GM23338 (cell line): Measurements from ENCODE around the gene ATP13A1. TPM values are rescaled to one million over a fixed set of nuclear protein-coding genes. Genes with fewer than 3 reads are reported as not detected.
"Not testable (repeated sequence)": the region's sequence is repeated elsewhere in the genome, so short reads cannot be mapped to it uniquely, and the experiment has no call there.

Experiments
- ATAC-seq: fragments of 200-7000 bp; cut with Tn5 transposase; 3 replicates; pipeline ENCODE4 v1.9.1; 2020
- DNase-seq: peaks from one replicate; pipeline ENCODE4 v3.0.0-alpha.2; 2015; ENCODE audit warnings: low spot score
- H2AFZ ChIP-seq: fragments of 200-600 bp; sonication (generic); 2 replicates; pipeline ENCODE4 v1.8.0; 2016; ENCODE audit warnings: antibody characterized with exemption, mild to moderate bottlenecking, moderate library complexity
- H3F3A ChIP-seq: fragments of 200-600 bp; sonication (generic); replicated peaks from 2 replicates; pipeline ENCODE4 v1.8.0; 2017; ENCODE audit warnings: antibody characterized with exemption, mixed run types, low read depth
- H3K27ac ChIP-seq: fragments of 200-600 bp; sonication (generic); 2 replicates; pipeline ENCODE4 v1.6.1; 2016; ENCODE audit warnings: low read depth
- H3K27me3 ChIP-seq: fragments of 200-600 bp; sonication (generic); 2 replicates; pipeline ENCODE4 v1.8.0; 2016; ENCODE audit warnings: mild to moderate bottlenecking, mixed run types, moderate library complexity; ENCODE audit not compliant: insufficient read depth
- H3K36me3 ChIP-seq: fragments of 200-600 bp; sonication (generic); 2 replicates; pipeline ENCODE4 v1.8.0; 2016; ENCODE audit warnings: mild to moderate bottlenecking; ENCODE audit not compliant: insufficient read depth
- H3K4me1 ChIP-seq: fragments of 200-600 bp; sonication (generic); 2 replicates; pipeline ENCODE4 v1.8.0; 2016; ENCODE audit warnings: mild to moderate bottlenecking, moderate library complexity; ENCODE audit not compliant: insufficient read depth
- H3K4me2 ChIP-seq: fragments of 200-600 bp; sonication (generic); 2 replicates; pipeline ENCODE4 v1.7.1; 2017; ENCODE audit warnings: mixed run types
- H3K4me3 ChIP-seq: fragments of 200-600 bp; sonication (generic); 2 replicates; pipeline ENCODE4 v1.6.1; 2016; ENCODE audit warnings: mixed run types
- H3K79me2 ChIP-seq: fragments of 200-600 bp; sonication (generic); replicated peaks from 2 replicates; pipeline ENCODE4 v1.8.0; 2017; ENCODE audit warnings: mild to moderate bottlenecking; ENCODE audit not compliant: insufficient read depth
- H3K9me2 ChIP-seq: fragments of 200-600 bp; sonication (generic); 2 replicates; pipeline ENCODE4 v1.8.0; 2017; ENCODE audit not compliant: insufficient read depth
- H4K20me1 ChIP-seq: fragments of 200-600 bp; sonication (generic); replicated peaks from 2 replicates; pipeline ENCODE4 v1.8.0; 2017; ENCODE audit warnings: mild to moderate bottlenecking; ENCODE audit not compliant: insufficient read depth
- H3K27ac Mint-ChIP-seq: 2 replicates; pipeline ENCODE4 v1.8.0; 2020; ENCODE audit warnings: inconsistent platforms, mild to moderate bottlenecking, moderate library complexity, mixed read lengths
- H3K27me3 Mint-ChIP-seq: 3 replicates; pipeline ENCODE4 v1.8.0; 2022; ENCODE audit warnings: low read depth, mild to moderate bottlenecking, moderate library complexity, mixed read lengths, inconsistent platforms; ENCODE audit not compliant: insufficient read depth, poor library complexity
- H3K36me3 Mint-ChIP-seq: 3 replicates; pipeline ENCODE4 v1.8.0; 2021; ENCODE audit warnings: low read depth, mild to moderate bottlenecking, inconsistent platforms, moderate library complexity, mixed read lengths
- H3K4me1 Mint-ChIP-seq: 3 replicates; pipeline ENCODE4 v1.8.0; 2020; ENCODE audit warnings: mild to moderate bottlenecking, inconsistent platforms, mixed read lengths
- H3K4me3 Mint-ChIP-seq: 3 replicates; pipeline ENCODE4 v1.8.0; 2021; ENCODE audit warnings: moderate library complexity, mild to moderate bottlenecking, inconsistent platforms, mixed read lengths
- H3K9me3 Mint-ChIP-seq: 3 replicates; pipeline ENCODE4 v1.8.0; 2020; ENCODE audit warnings: moderate library complexity, mild to moderate bottlenecking, inconsistent platforms, mixed read lengths
- JUNB ChIP-seq: IDR thresholded peaks from one replicate; pipeline ENCODE4 v1.6.1; 2016; ENCODE audit warnings: antibody characterized with exemption; ENCODE audit not compliant: unreplicated experiment
- polyA plus RNA-seq: library from polyadenylated mRNA; unstranded; fragments of >200 nt; fragmentation: Nextera tagmentation; extraction: Ambion mirVana; gene quantifications from 2 replicates; pipeline ENCODE4 v1.2.1, GENCODE V29; 2016
- total RNA-seq: library from RNA; depleted of rRNA; stranded (reverse); fragments of >200 nt; shearing (Covaris generic); gene quantifications from 2 replicates; pipeline ENCODE4 v1.2.3, GENCODE V29; 2014
- TF ChIP-seq, protein P1 (sequence below): fragments of 250-450 bp; sonication (Bioruptor Pico); IDR thresholded peaks from 2 replicates; pipeline ENCODE4 v1.5.0; 2020; ENCODE audit warnings: mild to moderate bottlenecking, moderate library complexity
- TF ChIP-seq, protein P2 (sequence below), 2 experiments: fragments of 200-600 bp in 1 of 2; sonication (generic) in 1 of 2; conservative IDR thresholded peaks; 2 replicates each; pipeline versions ENCODE4 v1.5.1 to v1.6.1; 2016 to 2017; ENCODE audit warnings: antibody characterized with exemption in 2 of 2, low read depth in 2 of 2, mild to moderate bottlenecking in 2 of 2, moderate library complexity in 1 of 2
- TF ChIP-seq, protein P3 (sequence below): IDR thresholded peaks from one replicate; pipeline ENCODE4 v1.6.1; 2018; ENCODE audit warnings: antibody characterized with exemption; ENCODE audit not compliant: unreplicated experiment

Gene ATP13A1
- total and polyA plus RNA-seq, 2 experiments from 2014 or later: 38.1 to 307 TPM

DNA sequence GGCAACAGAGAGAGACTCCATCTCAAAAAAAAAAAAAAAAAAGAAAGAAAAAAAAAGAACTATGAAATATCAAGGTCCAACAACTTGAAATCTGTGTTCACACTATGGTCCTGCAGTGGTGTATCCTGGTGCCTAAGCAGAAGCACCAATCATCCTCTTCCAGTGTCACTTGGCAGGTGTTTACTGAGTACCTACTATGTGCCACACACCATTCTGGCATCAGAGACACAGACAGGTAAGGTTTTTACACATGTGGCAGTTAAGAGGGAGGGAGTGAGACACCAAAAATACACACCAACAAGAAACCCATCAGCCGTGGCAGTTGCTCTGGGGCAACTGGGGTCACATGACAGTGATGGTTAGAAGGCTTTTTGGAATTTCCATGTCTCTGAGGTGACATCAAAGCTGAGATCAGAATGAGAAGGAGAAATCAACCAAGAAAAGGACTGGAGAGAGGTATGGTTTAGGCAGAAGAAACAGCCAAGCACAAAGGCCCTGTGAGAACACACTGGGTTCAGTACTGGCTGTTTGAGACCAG is 62.6 kb downstream of the ATP13A1 start (continued):
- TF ChIP-seq, protein P1, sequence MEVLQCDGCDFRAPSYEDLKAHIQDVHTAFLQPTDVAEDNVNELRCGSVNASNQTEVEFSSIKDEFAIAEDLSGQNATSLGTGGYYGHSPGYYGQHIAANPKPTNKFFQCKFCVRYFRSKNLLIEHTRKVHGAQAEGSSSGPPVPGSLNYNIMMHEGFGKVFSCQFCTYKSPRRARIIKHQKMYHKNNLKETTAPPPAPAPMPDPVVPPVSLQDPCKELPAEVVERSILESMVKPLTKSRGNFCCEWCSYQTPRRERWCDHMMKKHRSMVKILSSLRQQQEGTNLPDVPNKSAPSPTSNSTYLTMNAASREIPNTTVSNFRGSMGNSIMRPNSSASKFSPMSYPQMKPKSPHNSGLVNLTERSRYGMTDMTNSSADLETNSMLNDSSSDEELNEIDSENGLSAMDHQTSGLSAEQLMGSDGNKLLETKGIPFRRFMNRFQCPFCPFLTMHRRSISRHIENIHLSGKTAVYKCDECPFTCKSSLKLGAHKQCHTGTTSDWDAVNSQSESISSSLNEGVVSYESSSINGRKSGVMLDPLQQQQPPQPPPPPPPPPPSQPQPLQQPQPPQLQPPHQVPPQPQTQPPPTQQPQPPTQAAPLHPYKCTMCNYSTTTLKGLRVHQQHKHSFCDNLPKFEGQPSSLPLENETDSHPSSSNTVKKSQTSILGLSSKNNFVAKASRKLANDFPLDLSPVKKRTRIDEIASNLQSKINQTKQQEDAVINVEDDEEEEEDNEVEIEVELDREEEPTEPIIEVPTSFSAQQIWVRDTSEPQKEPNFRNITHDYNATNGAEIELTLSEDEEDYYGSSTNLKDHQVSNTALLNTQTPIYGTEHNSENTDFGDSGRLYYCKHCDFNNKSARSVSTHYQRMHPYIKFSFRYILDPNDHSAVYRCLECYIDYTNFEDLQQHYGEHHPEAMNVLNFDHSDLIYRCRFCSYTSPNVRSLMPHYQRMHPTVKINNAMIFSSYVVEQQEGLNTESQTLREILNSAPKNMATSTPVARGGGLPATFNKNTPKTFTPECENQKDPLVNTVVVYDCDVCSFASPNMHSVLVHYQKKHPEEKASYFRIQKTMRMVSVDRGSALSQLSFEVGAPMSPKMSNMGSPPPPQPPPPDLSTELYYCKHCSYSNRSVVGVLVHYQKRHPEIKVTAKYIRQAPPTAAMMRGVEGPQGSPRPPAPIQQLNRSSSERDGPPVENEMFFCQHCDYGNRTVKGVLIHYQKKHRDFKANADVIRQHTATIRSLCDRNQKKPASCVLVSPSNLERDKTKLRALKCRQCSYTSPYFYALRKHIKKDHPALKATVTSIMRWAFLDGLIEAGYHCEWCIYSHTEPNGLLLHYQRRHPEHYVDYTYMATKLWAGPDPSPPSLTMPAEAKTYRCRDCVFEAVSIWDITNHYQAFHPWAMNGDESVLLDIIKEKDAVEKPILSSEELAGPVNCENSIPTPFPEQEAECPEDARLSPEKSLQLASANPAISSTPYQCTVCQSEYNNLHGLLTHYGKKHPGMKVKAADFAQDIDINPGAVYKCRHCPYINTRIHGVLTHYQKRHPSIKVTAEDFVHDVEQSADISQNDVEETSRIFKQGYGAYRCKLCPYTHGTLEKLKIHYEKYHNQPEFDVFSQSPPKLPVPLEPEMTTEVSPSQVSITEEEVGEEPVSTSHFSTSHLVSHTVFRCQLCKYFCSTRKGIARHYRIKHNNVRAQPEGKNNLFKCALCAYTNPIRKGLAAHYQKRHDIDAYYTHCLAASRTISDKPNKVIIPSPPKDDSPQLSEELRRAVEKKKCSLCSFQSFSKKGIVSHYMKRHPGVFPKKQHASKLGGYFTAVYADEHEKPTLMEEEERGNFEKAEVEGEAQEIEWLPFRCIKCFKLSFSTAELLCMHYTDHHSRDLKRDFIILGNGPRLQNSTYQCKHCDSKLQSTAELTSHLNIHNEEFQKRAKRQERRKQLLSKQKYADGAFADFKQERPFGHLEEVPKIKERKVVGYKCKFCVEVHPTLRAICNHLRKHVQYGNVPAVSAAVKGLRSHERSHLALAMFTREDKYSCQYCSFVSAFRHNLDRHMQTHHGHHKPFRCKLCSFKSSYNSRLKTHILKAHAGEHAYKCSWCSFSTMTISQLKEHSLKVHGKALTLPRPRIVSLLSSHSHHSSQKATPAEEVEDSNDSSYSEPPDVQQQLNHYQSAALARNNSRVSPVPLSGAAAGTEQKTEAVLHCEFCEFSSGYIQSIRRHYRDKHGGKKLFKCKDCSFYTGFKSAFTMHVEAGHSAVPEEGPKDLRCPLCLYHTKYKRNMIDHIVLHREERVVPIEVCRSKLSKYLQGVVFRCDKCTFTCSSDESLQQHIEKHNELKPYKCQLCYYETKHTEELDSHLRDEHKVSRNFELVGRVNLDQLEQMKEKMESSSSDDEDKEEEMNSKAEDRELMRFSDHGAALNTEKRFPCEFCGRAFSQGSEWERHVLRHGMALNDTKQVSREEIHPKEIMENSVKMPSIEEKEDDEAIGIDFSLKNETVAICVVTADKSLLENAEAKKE (CRISPR knock-in tag): no peak
- TF ChIP-seq, protein P2, sequence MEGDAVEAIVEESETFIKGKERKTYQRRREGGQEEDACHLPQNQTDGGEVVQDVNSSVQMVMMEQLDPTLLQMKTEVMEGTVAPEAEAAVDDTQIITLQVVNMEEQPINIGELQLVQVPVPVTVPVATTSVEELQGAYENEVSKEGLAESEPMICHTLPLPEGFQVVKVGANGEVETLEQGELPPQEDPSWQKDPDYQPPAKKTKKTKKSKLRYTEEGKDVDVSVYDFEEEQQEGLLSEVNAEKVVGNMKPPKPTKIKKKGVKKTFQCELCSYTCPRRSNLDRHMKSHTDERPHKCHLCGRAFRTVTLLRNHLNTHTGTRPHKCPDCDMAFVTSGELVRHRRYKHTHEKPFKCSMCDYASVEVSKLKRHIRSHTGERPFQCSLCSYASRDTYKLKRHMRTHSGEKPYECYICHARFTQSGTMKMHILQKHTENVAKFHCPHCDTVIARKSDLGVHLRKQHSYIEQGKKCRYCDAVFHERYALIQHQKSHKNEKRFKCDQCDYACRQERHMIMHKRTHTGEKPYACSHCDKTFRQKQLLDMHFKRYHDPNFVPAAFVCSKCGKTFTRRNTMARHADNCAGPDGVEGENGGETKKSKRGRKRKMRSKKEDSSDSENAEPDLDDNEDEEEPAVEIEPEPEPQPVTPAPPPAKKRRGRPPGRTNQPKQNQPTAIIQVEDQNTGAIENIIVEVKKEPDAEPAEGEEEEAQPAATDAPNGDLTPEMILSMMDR (conservative IDR thresholded peaks at IDR 0.05; ENCODE audit: low read depth in 2 of 2): no peak
- TF ChIP-seq, protein P3, sequence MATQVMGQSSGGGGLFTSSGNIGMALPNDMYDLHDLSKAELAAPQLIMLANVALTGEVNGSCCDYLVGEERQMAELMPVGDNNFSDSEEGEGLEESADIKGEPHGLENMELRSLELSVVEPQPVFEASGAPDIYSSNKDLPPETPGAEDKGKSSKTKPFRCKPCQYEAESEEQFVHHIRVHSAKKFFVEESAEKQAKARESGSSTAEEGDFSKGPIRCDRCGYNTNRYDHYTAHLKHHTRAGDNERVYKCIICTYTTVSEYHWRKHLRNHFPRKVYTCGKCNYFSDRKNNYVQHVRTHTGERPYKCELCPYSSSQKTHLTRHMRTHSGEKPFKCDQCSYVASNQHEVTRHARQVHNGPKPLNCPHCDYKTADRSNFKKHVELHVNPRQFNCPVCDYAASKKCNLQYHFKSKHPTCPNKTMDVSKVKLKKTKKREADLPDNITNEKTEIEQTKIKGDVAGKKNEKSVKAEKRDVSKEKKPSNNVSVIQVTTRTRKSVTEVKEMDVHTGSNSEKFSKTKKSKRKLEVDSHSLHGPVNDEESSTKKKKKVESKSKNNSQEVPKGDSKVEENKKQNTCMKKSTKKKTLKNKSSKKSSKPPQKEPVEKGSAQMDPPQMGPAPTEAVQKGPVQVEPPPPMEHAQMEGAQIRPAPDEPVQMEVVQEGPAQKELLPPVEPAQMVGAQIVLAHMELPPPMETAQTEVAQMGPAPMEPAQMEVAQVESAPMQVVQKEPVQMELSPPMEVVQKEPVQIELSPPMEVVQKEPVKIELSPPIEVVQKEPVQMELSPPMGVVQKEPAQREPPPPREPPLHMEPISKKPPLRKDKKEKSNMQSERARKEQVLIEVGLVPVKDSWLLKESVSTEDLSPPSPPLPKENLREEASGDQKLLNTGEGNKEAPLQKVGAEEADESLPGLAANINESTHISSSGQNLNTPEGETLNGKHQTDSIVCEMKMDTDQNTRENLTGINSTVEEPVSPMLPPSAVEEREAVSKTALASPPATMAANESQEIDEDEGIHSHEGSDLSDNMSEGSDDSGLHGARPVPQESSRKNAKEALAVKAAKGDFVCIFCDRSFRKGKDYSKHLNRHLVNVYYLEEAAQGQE: no peak
- TF ChIP-seq JUNB: no peak

DNA sequence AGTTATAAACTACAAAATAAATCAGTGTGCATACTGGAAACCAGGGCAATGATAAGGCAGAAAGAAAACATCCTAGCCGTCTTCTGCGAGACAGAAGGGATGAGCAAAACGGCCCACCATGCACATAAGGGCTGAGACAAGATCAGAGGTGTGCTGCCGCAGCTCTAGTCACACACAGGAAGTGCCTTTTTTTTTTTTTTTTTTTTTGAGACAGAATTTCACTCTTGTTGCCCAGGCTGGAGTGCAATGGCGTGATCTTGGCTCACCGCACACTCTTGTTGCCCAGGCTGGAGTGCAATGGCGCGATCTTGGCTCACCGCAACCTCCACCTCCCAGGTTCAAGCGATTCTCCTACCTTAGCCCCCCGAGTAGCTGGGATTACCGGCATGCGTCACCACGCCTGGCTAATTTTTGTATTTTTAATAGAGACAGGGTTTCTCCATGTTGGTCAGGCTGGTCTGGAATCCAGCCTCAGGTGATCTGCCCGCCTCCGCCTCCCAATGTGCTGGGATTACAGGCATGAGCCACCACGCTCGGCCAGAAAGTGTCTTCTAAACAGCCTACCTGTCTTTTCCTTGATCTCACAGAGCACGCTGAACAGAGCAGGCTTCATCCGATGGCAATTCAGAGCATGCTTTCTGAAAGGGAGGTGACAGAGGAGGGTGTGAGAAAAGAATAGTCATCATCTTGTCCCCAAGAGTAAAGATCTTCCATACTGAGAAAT is 64.6 kb downstream of the ATP13A1 start:
- not testable (repeated sequence) for ATAC-seq, DNase-seq

More for the DNA sequence above, 64.6 kb downstream of the ATP13A1 start:
- H3K27ac Mint-ChIP-seq, H3K27ac ChIP-seq, H3K27me3 Mint-ChIP-seq, H3K4me2 ChIP-seq, H3K4me3 Mint-ChIP-seq, H3K36me3 Mint-ChIP-seq, H2AFZ ChIP-seq, H3K36me3 ChIP-seq, H4K20me1 ChIP-seq, H3K9me2 ChIP-seq, H3K79me2 ChIP-seq, H3F3A ChIP-seq, H3K9me3 Mint-ChIP-seq, H3K4me3 ChIP-seq, H3K27me3 ChIP-seq: not testable (repeated sequence)
- H3K4me1 Mint-ChIP-seq: peaks cover 28% of the 10 kb centered on the region
- peaks cover 22% of the 10 kb centered on the region; the same call in 1 of the 2 replicates for H3K4me1 ChIP-seq
